SK-N-SH treated with all-trans-retinoic acid at 6 μM for 48 hours (cell line): ENCODE measurements around the gene B3GALT2.

ENCODE experiments used
- ATAC-seq: fragments of 200-7000 bp; cut with Tn5 transposase; 3 replicates; pipeline ENCODE4 v1.9.1; 2020; ENCODE audit warnings: mild to moderate bottlenecking, moderate library complexity
- ARNTL ChIP-seq: fragments of 450-650 bp; formaldehyde crosslinking; IDR thresholded peaks from 2 replicates; pipeline ENCODE4 v1.5.0; 2020; ENCODE audit warnings: low read depth, mild to moderate bottlenecking, moderate library complexity, borderline replicate concordance
- BACH2 ChIP-seq: fragments of 250-450 bp; sonication (Bioruptor Pico); IDR thresholded peaks from 2 replicates; pipeline ENCODE4 v1.9.0; 2021; ENCODE audit warnings: mild to moderate bottlenecking, borderline replicate concordance
- CREB5 ChIP-seq: fragments of 250-450 bp; sonication (Bioruptor Pico); IDR thresholded peaks from 2 replicates; pipeline ENCODE4 v1.5.1; 2020; ENCODE audit warnings: low read depth, mild to moderate bottlenecking, moderate library complexity
- CSDC2 ChIP-seq: fragments of 250-450 bp; sonication (Bioruptor Pico); IDR thresholded peaks from 2 replicates; pipeline ENCODE4 v1.5.0; 2020; ENCODE audit warnings: mild to moderate bottlenecking, moderate library complexity
- ESRRG ChIP-seq: fragments of 250-450 bp; sonication (Bioruptor Pico); IDR thresholded peaks from 2 replicates; pipeline ENCODE4 v1.6.1; 2021; ENCODE audit warnings: mild to moderate bottlenecking
- ISL1 ChIP-seq: fragments of 250-450 bp; sonication (Bioruptor Pico); IDR thresholded peaks from 2 replicates; pipeline ENCODE4 v2.1.2; 2022; ENCODE audit warnings: mild to moderate bottlenecking, moderate library complexity
- OSR1 ChIP-seq: fragments of 250-450 bp; sonication (Bioruptor Pico); IDR thresholded peaks from 2 replicates; pipeline ENCODE4 v1.8.0; 2022; ENCODE audit warnings: moderate library complexity, mild to moderate bottlenecking, inconsistent platforms
- PATZ1 ChIP-seq: fragments of 250-450 bp; sonication (Bioruptor Pico); IDR thresholded peaks from 2 replicates; pipeline ENCODE4 v1.8.0; 2020; ENCODE audit warnings: mild to moderate bottlenecking, moderate library complexity, borderline replicate concordance
- PPARA ChIP-seq: fragments of 250-450 bp; sonication (Bioruptor Pico); IDR thresholded peaks from 2 replicates; pipeline ENCODE4 v1.5.0; 2020; ENCODE audit warnings: mild to moderate bottlenecking, borderline replicate concordance
- RARB ChIP-seq: fragments of 250-450 bp; sonication (Bioruptor Pico); IDR thresholded peaks from 2 replicates; pipeline ENCODE4 v1.8.0; 2021; ENCODE audit warnings: mild to moderate bottlenecking, moderate library complexity
- SNAI2 ChIP-seq: fragments of 250-450 bp; sonication (Bioruptor Pico); IDR thresholded peaks from 2 replicates; pipeline ENCODE4 v1.5.0; 2020; ENCODE audit warnings: mild to moderate bottlenecking, moderate library complexity
- TCF4 ChIP-seq: fragments of 250-450 bp; sonication (Bioruptor Pico); IDR thresholded peaks from 2 replicates; pipeline ENCODE4 v1.8.0; 2021; ENCODE audit warnings: mild to moderate bottlenecking, moderate library complexity, borderline replicate concordance
- TOX ChIP-seq: fragments of 250-450 bp; sonication (Bioruptor Pico); IDR thresholded peaks from 2 replicates; pipeline ENCODE4 v1.8.0; 2021; ENCODE audit warnings: mild to moderate bottlenecking, moderate library complexity, borderline replicate concordance
- TSHZ2 ChIP-seq: fragments of 250-450 bp; sonication (Bioruptor Pico); IDR thresholded peaks from 2 replicates; pipeline ENCODE4 v1.5.0; 2020; ENCODE audit warnings: mild to moderate bottlenecking, moderate library complexity
- ZFP3 ChIP-seq: fragments of 250-450 bp; sonication (Bioruptor Pico); IDR thresholded peaks from 2 replicates; pipeline ENCODE4 v1.5.0; 2020; ENCODE audit warnings: mild to moderate bottlenecking, moderate library complexity
- ZFP30 ChIP-seq: fragments of 450-650 bp; formaldehyde crosslinking; IDR thresholded peaks from 2 replicates; pipeline ENCODE4 v1.5.0; 2022; ENCODE audit warnings: mild to moderate bottlenecking, moderate library complexity
- ZNF565 ChIP-seq: fragments of 450-650 bp; formaldehyde crosslinking; conservative IDR thresholded peaks from 2 replicates; pipeline ENCODE4 v1.5.0; 2020; ENCODE audit warnings: low read depth, mild to moderate bottlenecking, moderate library complexity
- ZNF70 ChIP-seq: fragments of 450-650 bp; formaldehyde crosslinking; IDR thresholded peaks from 2 replicates; pipeline ENCODE4 v1.5.0; 2020; ENCODE audit warnings: mild to moderate bottlenecking, moderate library complexity
- ZNF8 ChIP-seq: fragments of 450-650 bp; formaldehyde crosslinking; IDR thresholded peaks from 2 replicates; pipeline ENCODE4 v1.5.0; 2020; ENCODE audit warnings: mild to moderate bottlenecking, moderate library complexity
- TF ChIP-seq, protein P1 (sequence below): fragments of 250-450 bp; sonication (Bioruptor Pico); IDR thresholded peaks from 2 replicates; pipeline ENCODE4 v1.8.0; 2021; ENCODE audit warnings: low read depth, mild to moderate bottlenecking, moderate library complexity, borderline replicate concordance

Gene B3GALT2

DNA sequence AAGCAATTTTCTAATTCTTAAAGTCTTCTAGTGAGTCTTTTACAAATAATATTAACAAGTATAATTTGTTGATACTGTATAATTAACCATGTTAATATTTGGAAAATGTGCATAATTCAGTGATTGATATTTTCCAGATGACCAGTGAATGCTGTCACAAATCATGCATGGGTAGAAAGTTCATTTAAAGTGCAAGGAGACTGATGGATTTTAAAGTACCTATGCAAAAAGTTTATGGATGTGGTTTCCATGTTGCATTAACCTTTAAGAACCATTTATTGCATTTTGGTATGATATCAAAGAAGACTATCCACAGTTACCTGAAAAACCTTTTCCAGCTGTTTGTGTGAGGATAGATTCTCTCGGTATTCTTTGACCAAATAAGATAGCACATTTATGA lies 41.4 kb downstream of the B3GALT2 start:
- no peak for ATAC-seq
- peak; percentile 65 for TF ChIP-seq TOX (CRISPR knock-in tag)
- TF ChIP-seq PPARA (CRISPR knock-in tag), result no peak
- TF ChIP-seq, all 23 proteins: peak for 1

DNA sequence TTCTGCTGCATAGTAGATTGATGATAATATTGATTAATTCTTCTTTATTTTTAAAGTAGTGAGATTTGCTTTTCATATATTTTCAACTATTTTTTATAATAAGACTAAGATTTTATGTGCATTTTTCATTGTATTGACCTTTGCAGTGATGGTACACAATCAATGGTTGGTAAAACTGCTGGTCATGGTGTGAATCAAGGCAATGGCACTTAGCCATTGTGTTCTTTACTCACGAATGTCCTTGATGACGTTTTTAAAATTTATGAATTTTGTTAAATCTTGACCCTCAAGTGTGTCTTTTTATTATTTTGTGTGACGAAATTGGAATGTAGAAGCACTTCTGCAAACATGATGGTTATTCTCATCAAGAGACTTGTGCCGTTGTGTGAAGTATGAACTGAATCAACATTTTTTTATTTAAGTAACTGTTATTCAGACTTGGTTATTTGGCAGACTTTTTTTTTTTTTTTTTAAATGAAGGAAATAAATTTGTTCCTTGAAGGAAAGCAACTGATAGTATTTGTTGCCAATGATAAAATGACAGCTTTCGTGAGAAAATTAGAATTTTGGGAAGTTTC lies 42.0 kb downstream of the B3GALT2 start:
- TF ChIP-seq ESRRG (CRISPR knock-in tag) (no peak), SNAI2 (CRISPR knock-in tag) (no peak), BACH2 (CRISPR knock-in tag) (no peak), PATZ1 (CRISPR knock-in tag) (no peak), TCF4 (no peak), OSR1 (CRISPR knock-in tag) (no peak), CREB5 (CRISPR knock-in tag) (no peak), ARNTL (CRISPR knock-in tag) (no peak)
- ATAC-seq, result no peak

DNA sequence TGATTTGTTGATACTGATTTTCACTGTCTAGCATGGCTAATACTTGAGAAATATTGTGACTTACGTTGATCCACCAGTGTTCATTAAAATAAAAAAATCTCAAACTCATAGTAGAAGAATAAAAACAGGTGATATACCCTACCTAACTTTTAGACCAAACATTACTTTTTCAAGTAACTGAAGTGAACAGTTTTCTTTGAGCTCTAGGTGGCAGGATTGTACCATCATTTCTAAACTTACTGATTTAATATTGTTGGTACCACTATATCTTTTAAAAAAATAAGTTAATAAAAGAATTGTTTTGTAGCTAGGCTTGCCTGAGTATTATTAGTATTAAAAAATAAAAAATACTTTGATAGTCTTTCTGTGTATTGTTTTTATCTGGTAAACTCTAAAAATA lies 43.1 kb downstream of the B3GALT2 start:
- TF ChIP-seq RARB (no peak), ZNF8 (CRISPR knock-in tag) (no peak)
- TF ChIP-seq, all 23 proteins: peak for 0
- peak; percentile 76 for ATAC-seq

- no peak for ATAC-seq
- TF ChIP-seq ZNF565 (CRISPR knock-in tag) (no peak), TSHZ2 (CRISPR knock-in tag) (no peak), BACH2 (CRISPR knock-in tag) (no peak), OSR1 (CRISPR knock-in tag) (no peak), ARNTL (CRISPR knock-in tag) (no peak), ZFP30 (CRISPR knock-in tag) (no peak), CSDC2 (CRISPR knock-in tag) (no peak), ISL1 (no peak)
- TF ChIP-seq, protein P1, sequence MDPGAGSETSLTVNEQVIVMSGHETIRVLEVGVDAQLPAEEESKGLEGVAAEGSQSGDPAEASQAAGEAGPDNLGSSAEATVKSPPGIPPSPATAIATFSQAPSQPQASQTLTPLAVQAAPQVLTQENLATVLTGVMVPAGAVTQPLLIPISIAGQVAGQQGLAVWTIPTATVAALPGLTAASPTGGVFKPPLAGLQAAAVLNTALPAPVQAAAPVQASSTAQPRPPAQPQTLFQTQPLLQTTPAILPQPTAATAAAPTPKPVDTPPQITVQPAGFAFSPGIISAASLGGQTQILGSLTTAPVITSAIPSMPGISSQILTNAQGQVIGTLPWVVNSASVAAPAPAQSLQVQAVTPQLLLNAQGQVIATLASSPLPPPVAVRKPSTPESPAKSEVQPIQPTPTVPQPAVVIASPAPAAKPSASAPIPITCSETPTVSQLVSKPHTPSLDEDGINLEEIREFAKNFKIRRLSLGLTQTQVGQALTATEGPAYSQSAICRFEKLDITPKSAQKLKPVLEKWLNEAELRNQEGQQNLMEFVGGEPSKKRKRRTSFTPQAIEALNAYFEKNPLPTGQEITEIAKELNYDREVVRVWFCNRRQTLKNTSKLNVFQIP (CRISPR knock-in tag), result no peak
- TF ChIP-seq, all 23 proteins: peak for 0
Measured at GRCh38 chr1:193142409-193142808, 44.0 kb downstream of the B3GALT2 start.

DNA sequence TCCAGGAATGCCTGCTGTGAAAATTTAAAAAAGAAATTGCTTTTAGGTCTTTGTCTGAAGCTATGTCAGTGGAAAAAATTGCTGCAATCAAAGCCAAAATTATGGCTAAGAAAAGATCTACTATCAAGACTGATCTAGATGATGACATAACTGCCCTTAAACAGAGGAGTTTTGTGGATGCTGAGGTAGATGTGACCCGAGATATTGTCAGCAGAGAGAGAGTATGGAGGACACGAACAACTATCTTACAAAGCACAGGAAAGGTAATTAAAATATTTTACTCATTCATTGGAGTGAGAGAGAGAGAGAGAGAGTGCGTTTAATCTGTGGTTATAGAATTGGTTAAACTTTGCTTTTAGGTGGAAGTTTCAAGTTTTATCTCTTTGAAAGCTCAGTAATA lies 44.6 kb downstream of the B3GALT2 start:
- ATAC-seq, result peak; percentile 46
- TF ChIP-seq ZFP3 (CRISPR knock-in tag) (no peak), PATZ1 (CRISPR knock-in tag) (no peak), ZNF8 (CRISPR knock-in tag) (no peak), TSHZ2 (CRISPR knock-in tag) (no peak), ZNF70 (no peak)
